ENCODE results near the gene BRCC3. TPM values are rescaled to one million over a fixed set of nuclear protein-coding genes. Genes with fewer than 3 reads are reported as not detected.

The BRCC3 gene
- total RNA-seq, 1 donor from 2014 or later, result 21.1 TPM

DNA sequence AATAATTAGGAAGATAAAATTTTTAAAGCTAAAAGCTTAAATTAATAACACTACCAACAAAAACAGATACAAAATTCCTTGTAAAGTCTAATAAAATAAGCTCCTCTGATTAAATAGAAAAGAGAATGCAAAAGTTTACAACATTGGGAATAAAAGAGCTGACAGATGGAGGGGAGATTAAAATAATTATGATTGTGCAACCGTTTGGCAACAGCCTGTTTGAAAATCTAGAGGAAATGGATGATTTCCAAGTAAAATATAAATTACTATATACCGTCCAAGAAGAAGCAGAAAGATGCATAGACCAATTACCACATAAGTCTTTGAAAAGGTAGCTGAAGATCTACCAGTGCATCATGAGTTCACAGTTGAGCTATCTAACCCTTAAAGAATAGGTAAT, 98.6 kb downstream of the BRCC3 start:
- no peak overlapping the region for H3K4me3 Mint-ChIP-seq
- DNase-seq (no peak), ATAC-seq (ENCODE audit: low read depth) (no peak)
- no peaks in the 10 kb centered on the region for H3K4me1 Mint-ChIP-seq
- no peak overlapping the region for H3K27ac Mint-ChIP-seq
- H3K9me3 Mint-ChIP-seq, result no peaks in the 10 kb centered on the region
- TF ChIP-seq, protein P1, sequence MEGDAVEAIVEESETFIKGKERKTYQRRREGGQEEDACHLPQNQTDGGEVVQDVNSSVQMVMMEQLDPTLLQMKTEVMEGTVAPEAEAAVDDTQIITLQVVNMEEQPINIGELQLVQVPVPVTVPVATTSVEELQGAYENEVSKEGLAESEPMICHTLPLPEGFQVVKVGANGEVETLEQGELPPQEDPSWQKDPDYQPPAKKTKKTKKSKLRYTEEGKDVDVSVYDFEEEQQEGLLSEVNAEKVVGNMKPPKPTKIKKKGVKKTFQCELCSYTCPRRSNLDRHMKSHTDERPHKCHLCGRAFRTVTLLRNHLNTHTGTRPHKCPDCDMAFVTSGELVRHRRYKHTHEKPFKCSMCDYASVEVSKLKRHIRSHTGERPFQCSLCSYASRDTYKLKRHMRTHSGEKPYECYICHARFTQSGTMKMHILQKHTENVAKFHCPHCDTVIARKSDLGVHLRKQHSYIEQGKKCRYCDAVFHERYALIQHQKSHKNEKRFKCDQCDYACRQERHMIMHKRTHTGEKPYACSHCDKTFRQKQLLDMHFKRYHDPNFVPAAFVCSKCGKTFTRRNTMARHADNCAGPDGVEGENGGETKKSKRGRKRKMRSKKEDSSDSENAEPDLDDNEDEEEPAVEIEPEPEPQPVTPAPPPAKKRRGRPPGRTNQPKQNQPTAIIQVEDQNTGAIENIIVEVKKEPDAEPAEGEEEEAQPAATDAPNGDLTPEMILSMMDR (IDR thresholded peaks at IDR 0.05), result no peak
- no peaks in the 10 kb centered on the region for H3K36me3 Mint-ChIP-seq (ENCODE audit: low read depth)
- intact Hi-C loops (cut with micrococcal nuclease), result no loop called here
- ChIA-PET CTCF (no interaction called here), POLR2A (no interaction called here)
- H3K27me3 Mint-ChIP-seq, result peaks cover 4% of the 10 kb centered on the region

Other genes starting within 250 kb of the BRCC3 start
- not detected in 2 replicates for gene SMIM9, start 236.8 kb upstream of the BRCC3 start, total RNA-seq
- 26.1 and 30.9 TPM in 2 replicates for gene F8A1, start 185.2 kb upstream of the BRCC3 start, total RNA-seq
- gene F8, start 48.8 kb upstream of the BRCC3 start, total RNA-seq, result 1.1 and 2.0 TPM in 2 replicates
- gene FUNDC2, start 44.7 kb upstream of the BRCC3 start, total RNA-seq, result 62.0 and 67.6 TPM in 2 replicates
- 4.7 and 5.3 TPM in 2 replicates for gene CMC4, start 372 bp upstream of the BRCC3 start, total RNA-seq
- gene MTCP1, start 372 bp upstream of the BRCC3 start, total RNA-seq, result 19.5 and 21.2 TPM in 2 replicates
- 40.6 and 43.9 TPM in 2 replicates for gene VBP1, start 145.0 kb downstream of the BRCC3 start, total RNA-seq
- gene RAB39B, start 193.0 kb downstream of the BRCC3 start, total RNA-seq, result 7.9 and 8.1 TPM in 2 replicates